ENCODE measurements around the gene ADAMTS12.

DNA sequence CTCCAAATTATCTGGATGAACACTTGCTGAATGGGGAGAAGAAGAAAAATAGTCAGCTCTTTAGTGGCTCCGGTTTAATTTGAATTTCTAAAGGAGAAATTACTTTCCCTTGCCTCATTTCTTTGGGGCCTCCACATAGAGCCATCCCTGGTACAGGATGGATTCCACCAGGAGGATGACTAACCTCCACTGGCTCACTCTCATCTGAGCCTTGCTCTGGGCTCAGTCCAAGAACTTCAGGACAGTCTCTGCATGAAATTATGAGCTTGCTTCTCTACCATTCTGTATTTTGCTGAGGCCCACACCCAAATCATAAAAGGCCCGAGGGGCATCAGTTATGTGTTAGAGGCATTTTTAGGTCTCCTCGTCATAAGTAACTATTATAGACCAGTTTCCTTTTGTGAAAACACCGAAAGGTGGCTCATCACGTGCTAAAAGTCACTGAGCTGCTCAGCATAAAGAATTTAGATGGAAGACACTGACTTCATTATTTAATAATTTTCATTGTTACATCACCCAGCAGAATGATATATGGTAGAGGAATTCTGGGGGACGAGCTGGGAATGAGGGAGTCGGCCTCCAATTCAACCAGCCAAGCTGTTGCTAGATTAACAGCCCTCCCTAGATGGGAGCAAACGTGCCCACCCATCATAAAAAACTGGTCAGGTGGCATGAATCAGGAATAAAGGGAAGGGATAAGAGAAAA, 228.9 kb downstream of the ADAMTS12 start:
- TF ChIP-seq ILF3 (IDR thresholded peaks at IDR 0.05; ENCODE audit: borderline replicate concordance) (no peak), RB1 (IDR thresholded peaks at IDR 0.05; ENCODE audit: low read depth) (no peak), CTBP1 (IDR thresholded peaks at IDR 0.05; ENCODE audit: borderline replicate concordance) (no peak), JUNB (CRISPR knock-in tag; conservative IDR thresholded peaks at IDR 0.05) (no peak), CHD2 (IDR thresholded peaks at IDR 0.05; ENCODE audit: low read depth, low read length) (no peak)
- TF ChIP-seq, protein P1, sequence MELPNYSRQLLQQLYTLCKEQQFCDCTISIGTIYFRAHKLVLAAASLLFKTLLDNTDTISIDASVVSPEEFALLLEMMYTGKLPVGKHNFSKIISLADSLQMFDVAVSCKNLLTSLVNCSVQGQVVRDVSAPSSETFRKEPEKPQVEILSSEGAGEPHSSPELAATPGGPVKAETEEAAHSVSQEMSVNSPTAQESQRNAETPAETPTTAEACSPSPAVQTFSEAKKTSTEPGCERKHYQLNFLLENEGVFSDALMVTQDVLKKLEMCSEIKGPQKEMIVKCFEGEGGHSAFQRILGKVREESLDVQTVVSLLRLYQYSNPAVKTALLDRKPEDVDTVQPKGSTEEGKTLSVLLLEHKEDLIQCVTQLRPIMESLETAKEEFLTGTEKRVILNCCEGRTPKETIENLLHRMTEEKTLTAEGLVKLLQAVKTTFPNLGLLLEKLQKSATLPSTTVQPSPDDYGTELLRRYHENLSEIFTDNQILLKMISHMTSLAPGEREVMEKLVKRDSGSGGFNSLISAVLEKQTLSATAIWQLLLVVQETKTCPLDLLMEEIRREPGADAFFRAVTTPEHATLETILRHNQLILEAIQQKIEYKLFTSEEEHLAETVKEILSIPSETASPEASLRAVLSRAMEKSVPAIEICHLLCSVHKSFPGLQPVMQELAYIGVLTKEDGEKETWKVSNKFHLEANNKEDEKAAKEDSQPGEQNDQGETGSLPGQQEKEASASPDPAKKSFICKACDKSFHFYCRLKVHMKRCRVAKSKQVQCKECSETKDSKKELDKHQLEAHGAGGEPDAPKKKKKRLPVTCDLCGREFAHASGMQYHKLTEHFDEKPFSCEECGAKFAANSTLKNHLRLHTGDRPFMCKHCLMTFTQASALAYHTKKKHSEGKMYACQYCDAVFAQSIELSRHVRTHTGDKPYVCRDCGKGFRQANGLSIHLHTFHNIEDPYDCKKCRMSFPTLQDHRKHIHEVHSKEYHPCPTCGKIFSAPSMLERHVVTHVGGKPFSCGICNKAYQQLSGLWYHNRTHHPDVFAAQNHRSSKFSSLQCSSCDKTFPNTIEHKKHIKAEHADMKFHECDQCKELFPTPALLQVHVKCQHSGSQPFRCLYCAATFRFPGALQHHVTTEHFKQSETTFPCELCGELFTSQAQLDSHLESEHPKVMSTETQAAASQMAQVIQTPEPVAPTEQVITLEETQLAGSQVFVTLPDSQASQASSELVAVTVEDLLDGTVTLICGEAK (IDR thresholded peaks at IDR 0.05): no peak
- TF ChIP-seq, protein P1 (CRISPR knock-in tag; IDR thresholded peaks at IDR 0.05): no peak
